ENCODE results near the gene ITPRID2. TPM values are rescaled to one million over a fixed set of nuclear protein-coding genes. Genes with fewer than 3 reads are reported as not detected.

ITPRID2 gene
- total RNA-seq, 1 donor from 2014 or later, result 64.1 TPM

- intact Hi-C loops (cut with DNase I), result no loop called here
- Histone ChIP-seq H3K36me3 (no peaks in the 10 kb centered on the region), H3K27ac (no peak overlapping the region), H3K27me3 (no peaks in the 10 kb centered on the region), H3K4me1 (no peaks in the 10 kb centered on the region), H3K4me3 (no peak overlapping the region), H3K9me3 (no peaks in the 10 kb centered on the region)
- no peak for DNase-seq (ENCODE audit: extremely low spot score in 2 of 2)
- TF ChIP-seq, protein P1, sequence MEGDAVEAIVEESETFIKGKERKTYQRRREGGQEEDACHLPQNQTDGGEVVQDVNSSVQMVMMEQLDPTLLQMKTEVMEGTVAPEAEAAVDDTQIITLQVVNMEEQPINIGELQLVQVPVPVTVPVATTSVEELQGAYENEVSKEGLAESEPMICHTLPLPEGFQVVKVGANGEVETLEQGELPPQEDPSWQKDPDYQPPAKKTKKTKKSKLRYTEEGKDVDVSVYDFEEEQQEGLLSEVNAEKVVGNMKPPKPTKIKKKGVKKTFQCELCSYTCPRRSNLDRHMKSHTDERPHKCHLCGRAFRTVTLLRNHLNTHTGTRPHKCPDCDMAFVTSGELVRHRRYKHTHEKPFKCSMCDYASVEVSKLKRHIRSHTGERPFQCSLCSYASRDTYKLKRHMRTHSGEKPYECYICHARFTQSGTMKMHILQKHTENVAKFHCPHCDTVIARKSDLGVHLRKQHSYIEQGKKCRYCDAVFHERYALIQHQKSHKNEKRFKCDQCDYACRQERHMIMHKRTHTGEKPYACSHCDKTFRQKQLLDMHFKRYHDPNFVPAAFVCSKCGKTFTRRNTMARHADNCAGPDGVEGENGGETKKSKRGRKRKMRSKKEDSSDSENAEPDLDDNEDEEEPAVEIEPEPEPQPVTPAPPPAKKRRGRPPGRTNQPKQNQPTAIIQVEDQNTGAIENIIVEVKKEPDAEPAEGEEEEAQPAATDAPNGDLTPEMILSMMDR (IDR thresholded peaks at IDR 0.05), result no peak
- no peak for TF ChIP-seq POLR2AphosphoS5 (IDR thresholded peaks at IDR 0.05; ENCODE audit: insufficient read depth in 1 of 2, low read depth in 1 of 2)
- TF ChIP-seq POLR2A (IDR thresholded peaks at IDR 0.05), result no peak
These were observed 43.2 kb upstream of the ITPRID2 start for GRCh38 chr2:181848261-181848886.

GRCh38 chr2:181849601-181850000 is 41.9 kb upstream of the ITPRID2 start:
- no peak for DNase-seq (ENCODE audit: extremely low spot score in 2 of 2)
- no peak overlapping the region for H3K4me3 ChIP-seq
- H3K9me3 ChIP-seq, result no peaks in the 10 kb centered on the region
- H3K27ac ChIP-seq, result no peak overlapping the region
- intact Hi-C loops (cut with DNase I), result no loop called here
- H3K36me3 ChIP-seq, result no peaks in the 10 kb centered on the region
- H3K27me3 ChIP-seq, result no peaks in the 10 kb centered on the region
- TF ChIP-seq POLR2AphosphoS5 (IDR thresholded peaks at IDR 0.05; ENCODE audit: insufficient read depth in 1 of 2, low read depth in 1 of 2), result no peak
- TF ChIP-seq, protein P1 (IDR thresholded peaks at IDR 0.05), result no peak
- no peak for TF ChIP-seq POLR2A (IDR thresholded peaks at IDR 0.05)
- peaks cover 5% of the 10 kb centered on the region for H3K4me1 ChIP-seq

- no peaks in the 10 kb centered on the region for H3K36me3 ChIP-seq
- intact Hi-C loops (cut with DNase I), result no loop called here
- H3K4me3 ChIP-seq, result no peak overlapping the region
- H3K27me3 ChIP-seq, result no peaks in the 10 kb centered on the region
- H3K4me1 ChIP-seq, result peaks cover 5% of the 10 kb centered on the region
- TF ChIP-seq POLR2AphosphoS5 (IDR thresholded peaks at IDR 0.05; ENCODE audit: insufficient read depth in 1 of 2, low read depth in 1 of 2) (no peak), POLR2A (IDR thresholded peaks at IDR 0.05) (no peak)
- TF ChIP-seq, protein P1 (IDR thresholded peaks at IDR 0.05), result no peak
- no peaks in the 10 kb centered on the region for H3K9me3 ChIP-seq
- H3K27ac ChIP-seq, result no peak overlapping the region
- no peak for DNase-seq (ENCODE audit: extremely low spot score in 2 of 2)
These were observed 40.5 kb upstream of the ITPRID2 start for GRCh38 chr2:181850936-181851560.

GRCh38 chr2:181851726-181852125 is 39.8 kb upstream of the ITPRID2 start:
- Histone ChIP-seq H3K27ac (no peak overlapping the region), H3K4me3 (no peak overlapping the region)
- no peak for TF ChIP-seq POLR2A (IDR thresholded peaks at IDR 0.05)
- TF ChIP-seq POLR2AphosphoS5 (IDR thresholded peaks at IDR 0.05; ENCODE audit: insufficient read depth in 1 of 2, low read depth in 1 of 2), result no peak
- TF ChIP-seq, protein P1 (IDR thresholded peaks at IDR 0.05), result no peak

DNA sequence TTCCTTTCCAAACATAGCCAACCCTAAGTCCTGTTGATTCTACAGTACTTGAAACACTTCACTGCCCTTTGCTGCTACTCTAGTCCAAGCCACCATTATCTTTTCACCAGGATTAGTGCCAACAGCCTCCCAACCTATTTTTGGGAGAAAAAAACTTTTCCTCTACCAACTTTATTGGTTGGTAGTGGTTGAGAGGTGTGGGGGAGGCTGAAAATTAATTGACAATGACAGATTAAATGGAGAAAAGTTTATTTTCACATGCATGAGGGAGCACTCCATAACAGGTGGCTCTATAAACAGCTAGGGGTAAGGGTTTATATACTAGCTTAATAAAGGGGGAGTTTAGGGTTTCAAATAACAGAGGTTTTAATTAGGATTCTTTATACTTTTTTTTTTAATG is 37.8 kb upstream of the ITPRID2 start:
- H3K4me3 ChIP-seq, result no peak overlapping the region
- no peaks in the 10 kb centered on the region for H3K27me3 ChIP-seq
- no peaks in the 10 kb centered on the region for H3K9me3 ChIP-seq
- TF ChIP-seq POLR2AphosphoS5 (IDR thresholded peaks at IDR 0.05; ENCODE audit: insufficient read depth in 1 of 2, low read depth in 1 of 2), result no peak
- TF ChIP-seq, protein P1 (IDR thresholded peaks at IDR 0.05), result no peak
- no peak for TF ChIP-seq POLR2A (IDR thresholded peaks at IDR 0.05)
- no peak overlapping the region for H3K27ac ChIP-seq
- H3K36me3 ChIP-seq, result no peaks in the 10 kb centered on the region
- no peak for DNase-seq (ENCODE audit: extremely low spot score in 2 of 2)
- intact Hi-C loops (cut with DNase I), result no loop called here
- H3K4me1 ChIP-seq, result peaks cover 5% of the 10 kb centered on the region

More at GRCh38 chr2:181851726-181852125, 39.8 kb upstream of the ITPRID2 start:
- H3K4me1 ChIP-seq, result peaks cover 5% of the 10 kb centered on the region
- H3K9me3 ChIP-seq, result no peaks in the 10 kb centered on the region
- intact Hi-C loops (cut with DNase I), result no loop called here
- DNase-seq (ENCODE audit: extremely low spot score in 2 of 2), result no peak
- H3K27me3 ChIP-seq, result no peaks in the 10 kb centered on the region
- no peaks in the 10 kb centered on the region for H3K36me3 ChIP-seq
